ENCODE data around the gene THSD4.

THSD4 gene

DNA sequence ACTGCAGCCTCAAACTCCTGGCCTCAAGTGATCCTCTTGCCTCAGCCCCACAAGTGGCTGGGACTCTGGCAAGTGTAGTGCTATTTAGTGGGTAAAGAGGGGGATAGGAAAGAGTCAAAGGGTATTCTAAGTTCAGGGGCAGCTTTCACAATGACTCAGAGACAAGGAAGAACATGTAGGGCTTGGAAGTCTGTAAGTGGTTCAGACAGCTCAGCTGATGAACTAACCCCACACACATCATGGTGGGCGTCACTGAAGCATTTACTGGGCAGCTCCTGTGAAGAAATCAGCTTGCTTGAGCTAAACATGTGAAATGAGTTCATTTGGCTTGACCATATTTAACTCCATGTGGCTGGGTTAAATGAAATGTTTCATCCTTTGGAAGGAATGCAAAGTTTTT lies 34.6 kb upstream of the THSD4 start:
- Histone ChIP-seq H3K4me2 (no peak overlapping the region), H3K27ac (no peak overlapping the region)
- TF ChIP-seq, protein P1, sequence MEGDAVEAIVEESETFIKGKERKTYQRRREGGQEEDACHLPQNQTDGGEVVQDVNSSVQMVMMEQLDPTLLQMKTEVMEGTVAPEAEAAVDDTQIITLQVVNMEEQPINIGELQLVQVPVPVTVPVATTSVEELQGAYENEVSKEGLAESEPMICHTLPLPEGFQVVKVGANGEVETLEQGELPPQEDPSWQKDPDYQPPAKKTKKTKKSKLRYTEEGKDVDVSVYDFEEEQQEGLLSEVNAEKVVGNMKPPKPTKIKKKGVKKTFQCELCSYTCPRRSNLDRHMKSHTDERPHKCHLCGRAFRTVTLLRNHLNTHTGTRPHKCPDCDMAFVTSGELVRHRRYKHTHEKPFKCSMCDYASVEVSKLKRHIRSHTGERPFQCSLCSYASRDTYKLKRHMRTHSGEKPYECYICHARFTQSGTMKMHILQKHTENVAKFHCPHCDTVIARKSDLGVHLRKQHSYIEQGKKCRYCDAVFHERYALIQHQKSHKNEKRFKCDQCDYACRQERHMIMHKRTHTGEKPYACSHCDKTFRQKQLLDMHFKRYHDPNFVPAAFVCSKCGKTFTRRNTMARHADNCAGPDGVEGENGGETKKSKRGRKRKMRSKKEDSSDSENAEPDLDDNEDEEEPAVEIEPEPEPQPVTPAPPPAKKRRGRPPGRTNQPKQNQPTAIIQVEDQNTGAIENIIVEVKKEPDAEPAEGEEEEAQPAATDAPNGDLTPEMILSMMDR (conservative IDR thresholded peaks at IDR 0.05; ENCODE audit: low read depth, low read length) = no peak

DNA sequence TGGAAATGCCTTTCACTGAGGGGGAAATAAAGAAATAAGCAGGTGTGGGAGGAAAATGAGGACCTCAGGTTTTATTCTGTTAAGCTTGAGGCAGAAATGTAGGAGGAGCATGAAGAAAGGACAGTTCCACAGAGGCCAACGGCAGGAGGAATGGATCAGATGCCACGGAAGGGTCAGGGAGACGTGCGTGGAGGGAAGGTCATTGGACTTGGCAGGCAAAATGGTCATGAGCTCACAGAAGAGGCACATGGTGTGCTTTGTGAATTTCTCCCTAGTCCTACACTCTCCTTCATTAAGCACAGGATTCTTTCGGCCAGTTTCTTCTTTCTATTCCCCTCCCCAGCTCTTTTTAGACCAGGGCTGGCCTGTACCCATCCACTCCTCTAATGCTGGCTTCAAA lies 32.5 kb upstream of the THSD4 start:
- H3K4me2 ChIP-seq = no peak overlapping the region
- TF ChIP-seq, protein P1 (conservative IDR thresholded peaks at IDR 0.05; ENCODE audit: low read depth, low read length) = no peak
- no peak overlapping the region for H2AFZ ChIP-seq (ENCODE audit: low read depth)
- no peaks in the 10 kb centered on the region for H3K27me3 ChIP-seq (ENCODE audit: insufficient read depth, low read depth)
- H3K79me2 ChIP-seq (ENCODE audit: insufficient read depth, low read depth) = no peaks in the 10 kb centered on the region
- H3K36me3 ChIP-seq (ENCODE audit: insufficient read depth) = no peaks in the 10 kb centered on the region
- no peaks in the 10 kb centered on the region for H4K20me1 ChIP-seq (ENCODE audit: insufficient read depth)
- H3K4me3 ChIP-seq (IDR thresholded peaks at IDR 0.05; ENCODE audit: insufficient read depth, low read depth, low read length) = no peak overlapping the region
- H3K9ac ChIP-seq = no peak overlapping the region
- H3K4me1 ChIP-seq (ENCODE audit: low read depth, poor library complexity, severe bottlenecking) = no peaks in the 10 kb centered on the region
- H3K27ac ChIP-seq = no peak overlapping the region

More for the DNA sequence above, 34.6 kb upstream of the THSD4 start:
- no peak overlapping the region for H3K9ac ChIP-seq
- H3K4me1 ChIP-seq (ENCODE audit: low read depth, poor library complexity, severe bottlenecking) = no peaks in the 10 kb centered on the region
- no peaks in the 10 kb centered on the region for H4K20me1 ChIP-seq (ENCODE audit: insufficient read depth)
- H3K27me3 ChIP-seq (ENCODE audit: insufficient read depth, low read depth) = no peaks in the 10 kb centered on the region
- H3K79me2 ChIP-seq (ENCODE audit: insufficient read depth, low read depth) = no peaks in the 10 kb centered on the region
- no peaks in the 10 kb centered on the region for H3K36me3 ChIP-seq (ENCODE audit: insufficient read depth)
- no peak overlapping the region for H3K4me3 ChIP-seq (IDR thresholded peaks at IDR 0.05; ENCODE audit: insufficient read depth, low read depth, low read length)
- H2AFZ ChIP-seq (ENCODE audit: low read depth) = no peak overlapping the region

DNA sequence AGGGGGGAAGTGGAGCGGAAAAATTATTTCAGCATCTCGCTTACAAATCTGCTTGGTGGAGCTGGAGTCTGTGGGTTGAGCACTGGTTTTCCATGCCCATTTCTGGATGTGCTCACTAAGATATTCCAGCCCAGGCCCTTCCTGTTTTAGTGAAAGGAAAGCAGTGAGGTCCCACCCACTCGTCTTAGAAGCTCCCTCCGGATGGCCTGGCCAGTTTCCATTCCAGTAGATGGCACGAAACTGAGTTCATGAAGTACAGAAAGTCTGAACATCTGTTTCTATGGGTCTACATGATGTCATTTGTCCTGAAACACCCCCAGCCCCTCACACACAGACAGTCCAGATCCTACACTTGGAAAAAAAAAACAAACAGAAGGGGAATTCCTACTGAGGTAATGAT lies 31.9 kb upstream of the THSD4 start:
- no peak overlapping the region for H3K4me2 ChIP-seq
- H3K4me3 ChIP-seq (IDR thresholded peaks at IDR 0.05; ENCODE audit: insufficient read depth, low read depth, low read length) = no peak overlapping the region
- TF ChIP-seq, protein P1 (conservative IDR thresholded peaks at IDR 0.05; ENCODE audit: low read depth, low read length) = no peak
- H3K27ac ChIP-seq = no peak overlapping the region
- no peak overlapping the region for H3K9ac ChIP-seq
- H3K36me3 ChIP-seq (ENCODE audit: insufficient read depth) = no peaks in the 10 kb centered on the region
- no peak overlapping the region for H2AFZ ChIP-seq (ENCODE audit: low read depth)
- H3K4me1 ChIP-seq (ENCODE audit: low read depth, poor library complexity, severe bottlenecking) = no peaks in the 10 kb centered on the region
- H3K79me2 ChIP-seq (ENCODE audit: insufficient read depth, low read depth) = no peaks in the 10 kb centered on the region
- H4K20me1 ChIP-seq (ENCODE audit: insufficient read depth) = no peaks in the 10 kb centered on the region
- no peaks in the 10 kb centered on the region for H3K27me3 ChIP-seq (ENCODE audit: insufficient read depth, low read depth)

DNA sequence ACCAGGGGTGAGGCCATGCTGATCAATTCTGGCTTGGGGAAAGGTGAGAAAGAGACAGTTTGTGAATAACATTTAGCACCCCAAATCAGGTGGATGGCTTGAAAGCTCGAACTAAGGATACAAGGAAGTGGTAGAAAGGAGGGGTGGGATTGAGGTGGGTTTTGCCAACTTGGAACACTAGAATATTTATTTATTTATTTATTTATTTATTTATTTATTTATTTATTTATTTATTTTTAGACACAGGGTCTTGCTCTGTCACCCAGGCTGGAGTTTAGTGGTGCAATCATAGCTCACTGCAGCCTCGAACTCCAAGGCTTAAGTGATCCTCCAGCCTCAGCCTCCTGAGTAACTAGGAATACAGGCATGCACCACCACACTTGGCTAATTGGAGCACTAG lies 31.0 kb upstream of the THSD4 start:
- no peak overlapping the region for H3K27ac ChIP-seq
- TF ChIP-seq, protein P1 (conservative IDR thresholded peaks at IDR 0.05; ENCODE audit: low read depth, low read length) = no peak

More for the DNA sequence above, 31.0 kb upstream of the THSD4 start:
- Histone ChIP-seq H3K36me3 (ENCODE audit: insufficient read depth) (no peaks in the 10 kb centered on the region), H3K9ac (no peak overlapping the region), H3K4me1 (ENCODE audit: low read depth, poor library complexity, severe bottlenecking) (no peaks in the 10 kb centered on the region), H3K4me3 (IDR thresholded peaks at IDR 0.05; ENCODE audit: insufficient read depth, low read depth, low read length) (no peak overlapping the region), H4K20me1 (ENCODE audit: insufficient read depth) (no peaks in the 10 kb centered on the region), H3K27me3 (ENCODE audit: insufficient read depth, low read depth) (no peaks in the 10 kb centered on the region), H2AFZ (ENCODE audit: low read depth) (no peak overlapping the region), H3K4me2 (no peak overlapping the region), H3K79me2 (ENCODE audit: insufficient read depth, low read depth) (no peaks in the 10 kb centered on the region)
